T-helper 2 cell treated with Interferon-gamma antibody and Interleukin-4, amounts not matched to agents 5 μg/mL and 100 μg/mL, for 36 hours (primary cell): ENCODE results near the gene ATP8B1.
A peak's percentile ranks its signal among the peaks of the same experiment; 100 is the strongest.

Source experiments
- DNase-seq: peaks from one replicate; pipeline ENCODE4 v3.0.0; 2021; ENCODE audit warnings: low spot score
- H3K27ac Mint-ChIP-seq: one replicate; pipeline ENCODE4 v1.8.0; 2021; ENCODE audit warnings: mild to moderate bottlenecking, mixed read lengths
- H3K27me3 Mint-ChIP-seq: one replicate; pipeline ENCODE4 v1.8.0; 2021; ENCODE audit warnings: low read depth, mixed read lengths
- H3K36me3 Mint-ChIP-seq: one replicate; pipeline ENCODE4 v1.8.0; 2021; ENCODE audit warnings: low read depth, mixed read lengths
- H3K4me1 Mint-ChIP-seq: one replicate; pipeline ENCODE4 v1.8.0; 2021; ENCODE audit warnings: low read depth, mixed read lengths
- H3K4me3 Mint-ChIP-seq: one replicate; pipeline ENCODE4 v1.8.0; 2022; ENCODE audit warnings: mild to moderate bottlenecking, moderate library complexity, mixed read lengths
- H3K9me3 Mint-ChIP-seq: one replicate; pipeline ENCODE4 v1.8.0; 2021; ENCODE audit warnings: mixed read lengths

ATP8B1 gene

DNA sequence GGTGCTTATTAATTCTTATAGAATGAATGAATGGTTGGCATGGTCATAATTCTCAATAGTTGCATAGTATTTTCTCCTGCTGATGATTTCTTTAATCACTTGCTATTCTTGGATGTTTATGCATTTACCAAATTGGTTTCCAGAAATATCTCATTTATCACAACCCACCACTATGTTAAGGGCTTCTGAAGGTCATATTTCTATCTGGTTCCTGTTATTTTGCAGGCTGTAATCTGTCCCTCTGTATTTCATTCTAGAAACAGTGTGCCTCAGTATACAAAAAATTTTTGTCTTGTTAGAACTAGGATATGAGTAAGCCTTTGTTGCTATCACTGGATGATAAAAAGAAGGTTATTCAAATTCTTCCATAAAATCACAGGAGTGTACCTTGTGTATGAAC, 6.1 kb upstream of the ATP8B1 start:
- peaks cover 15% of the 10 kb centered on the region for H3K9me3 Mint-ChIP-seq
- H3K27ac Mint-ChIP-seq: no peak overlapping the region
- DNase-seq: no peak
- peaks cover 21% of the 10 kb centered on the region for H3K27me3 Mint-ChIP-seq
- H3K36me3 Mint-ChIP-seq: peaks cover 2% of the 10 kb centered on the region
- no peak overlapping the region for H3K4me3 Mint-ChIP-seq
- H3K4me1 Mint-ChIP-seq: no peaks in the 10 kb centered on the region

DNA sequence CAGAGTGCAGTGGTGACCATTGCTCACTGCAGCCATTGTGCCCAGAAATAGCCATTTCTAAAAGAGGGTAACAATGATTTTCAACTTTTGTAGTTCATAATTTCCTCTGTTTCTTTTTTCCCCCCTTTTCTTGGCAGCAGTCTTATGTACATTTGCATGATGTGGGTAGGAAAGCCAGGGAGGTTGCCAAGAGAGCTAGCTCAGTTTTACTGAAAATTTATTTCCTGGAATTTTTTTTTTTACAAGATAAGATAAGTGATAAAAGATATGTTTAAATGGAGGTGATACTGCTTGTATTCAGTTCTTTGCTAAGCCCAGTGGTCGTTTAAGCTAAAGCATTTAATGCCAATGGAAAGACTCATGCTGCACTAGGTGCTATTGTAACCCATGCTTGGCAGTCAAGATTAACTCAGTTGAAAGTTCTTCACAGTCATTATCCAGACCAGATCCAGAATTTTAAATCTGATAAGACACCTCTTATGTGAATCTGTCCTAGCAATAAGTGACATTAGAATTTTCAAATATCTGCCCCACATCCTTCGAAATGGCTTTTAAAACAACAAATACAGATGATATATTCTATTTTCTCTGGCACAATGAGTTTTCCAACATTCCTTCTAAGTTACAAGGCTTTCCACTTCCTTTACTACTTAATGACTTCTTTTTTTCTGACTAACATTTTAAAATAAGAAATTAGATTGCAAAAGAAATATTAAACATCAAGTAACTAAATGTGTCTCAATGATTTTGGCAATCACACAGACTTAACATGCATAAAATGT, 4.4 kb upstream of the ATP8B1 start:
- Mint-ChIP-seq H3K36me3 (no peaks in the 10 kb centered on the region), H3K4me3 (no peak overlapping the region), H3K27me3 (peaks cover 30% of the 10 kb centered on the region), H3K9me3 (peaks cover 5% of the 10 kb centered on the region), H3K4me1 (no peaks in the 10 kb centered on the region), H3K27ac (no peak overlapping the region)
- DNase-seq: no peak

DNA sequence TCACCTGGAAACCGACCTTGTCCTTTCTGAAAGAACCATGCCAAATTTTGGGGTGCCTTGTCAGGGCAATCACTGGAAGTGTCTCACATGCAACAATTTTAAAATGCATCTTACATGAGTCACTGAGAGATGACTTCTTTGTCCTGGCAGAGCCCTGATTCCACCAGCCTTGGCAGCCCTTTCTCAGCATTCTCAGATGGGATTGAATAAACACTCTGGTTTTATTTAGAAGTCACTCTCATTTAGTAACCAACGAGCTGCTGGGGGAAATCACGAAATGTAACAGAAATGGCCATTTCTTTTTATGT, 3.8 kb upstream of the ATP8B1 start:
- no peak overlapping the region for H3K4me3 Mint-ChIP-seq
- H3K36me3 Mint-ChIP-seq: no peaks in the 10 kb centered on the region
- H3K9me3 Mint-ChIP-seq: peaks cover 5% of the 10 kb centered on the region
- peaks cover 36% of the 10 kb centered on the region for H3K27me3 Mint-ChIP-seq
- H3K4me1 Mint-ChIP-seq: peaks cover 3% of the 10 kb centered on the region
- DNase-seq: no peak
- H3K27ac Mint-ChIP-seq: no peak overlapping the region

DNA sequence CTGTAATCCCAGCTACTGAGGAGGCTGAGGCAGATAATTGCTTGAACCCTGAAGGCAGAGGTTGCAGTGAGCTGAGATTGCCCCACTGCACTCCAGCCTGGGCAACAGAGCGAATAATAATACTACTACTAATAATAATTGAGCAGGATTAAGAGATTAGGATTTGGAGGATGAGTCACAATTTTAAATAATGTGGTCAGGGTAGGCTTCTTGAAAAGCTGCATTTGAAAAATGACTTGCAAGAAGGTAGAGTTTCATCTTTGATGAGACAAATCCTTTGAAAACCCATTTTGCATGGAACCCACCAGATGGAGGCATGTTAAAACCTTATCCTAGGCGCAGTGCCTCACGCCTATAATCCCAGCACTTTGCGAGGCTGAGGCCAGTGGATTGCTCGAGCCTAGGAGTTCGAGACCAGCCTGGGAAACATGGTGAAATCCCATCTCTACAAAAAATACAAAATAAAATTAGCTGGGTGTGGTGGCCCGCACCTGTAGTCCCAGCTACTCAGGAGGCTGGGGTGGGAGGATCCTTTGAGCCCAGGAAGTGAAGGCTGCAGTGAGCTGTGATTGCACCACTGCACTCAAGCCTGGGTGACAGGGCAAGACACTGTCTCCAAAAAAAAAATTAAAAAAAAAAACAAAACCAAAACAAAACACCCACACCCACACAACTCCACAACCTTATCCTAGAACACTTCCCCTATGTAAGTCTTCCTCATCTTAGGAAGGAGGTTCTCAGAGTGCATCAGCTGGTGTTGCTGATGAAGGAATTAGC, 3.3 kb upstream of the ATP8B1 start:
- H3K4me1 Mint-ChIP-seq: peaks cover 3% of the 10 kb centered on the region
- H3K9me3 Mint-ChIP-seq: peaks cover 3% of the 10 kb centered on the region
- H3K36me3 Mint-ChIP-seq: no peaks in the 10 kb centered on the region
- H3K27me3 Mint-ChIP-seq: peaks cover 41% of the 10 kb centered on the region
- H3K27ac Mint-ChIP-seq: no peak overlapping the region
- no peak for DNase-seq
- H3K4me3 Mint-ChIP-seq: no peak overlapping the region

DNA sequence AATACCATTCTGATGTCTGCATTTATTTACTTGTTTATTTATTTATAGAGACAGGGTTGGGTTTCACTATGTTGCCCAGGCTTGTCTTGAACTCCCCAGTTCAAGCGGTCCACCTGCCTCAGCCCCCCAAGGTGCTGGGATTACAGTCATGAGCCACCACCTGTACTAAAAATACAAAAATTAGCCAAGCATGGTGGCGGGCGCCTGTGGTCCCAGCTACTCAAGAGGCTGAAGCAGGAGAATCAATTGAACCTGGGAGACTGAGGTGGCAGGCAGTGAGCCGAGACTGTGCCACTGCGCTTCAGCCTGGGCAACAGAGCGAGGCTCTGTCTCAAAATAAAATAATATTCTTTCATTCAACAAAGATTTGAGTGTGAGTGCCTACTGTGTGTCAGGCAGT, 2.0 kb upstream of the ATP8B1 start:
- Mint-ChIP-seq H3K4me1 (peaks cover 3% of the 10 kb centered on the region), H3K4me3 (no peak overlapping the region), H3K27ac (no peak overlapping the region), H3K27me3 (peaks cover 53% of the 10 kb centered on the region), H3K36me3 (no peaks in the 10 kb centered on the region), H3K9me3 (no peaks in the 10 kb centered on the region)
- DNase-seq: no peak

DNA sequence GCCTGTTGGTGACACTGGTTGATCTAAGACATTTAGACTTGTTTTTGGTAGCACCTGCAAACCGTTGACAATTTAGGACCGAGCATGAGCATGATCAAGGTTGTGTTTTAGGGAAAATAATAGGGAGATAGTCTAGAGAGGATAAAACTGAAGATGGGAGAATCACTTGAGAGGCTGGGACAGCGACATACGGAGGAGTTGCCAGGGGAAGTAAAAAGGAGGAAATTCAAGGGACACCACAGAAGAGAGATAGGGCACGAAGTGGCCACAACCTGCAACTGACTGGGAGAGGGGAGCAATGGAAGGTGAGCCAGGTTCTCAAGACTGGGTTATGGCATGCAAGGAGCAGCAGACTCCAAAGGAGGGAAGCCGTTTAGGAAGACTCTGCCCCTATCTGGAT, 1.4 kb upstream of the ATP8B1 start:
- H3K27ac Mint-ChIP-seq: no peak overlapping the region
- H3K27me3 Mint-ChIP-seq: peaks cover 57% of the 10 kb centered on the region

DNA sequence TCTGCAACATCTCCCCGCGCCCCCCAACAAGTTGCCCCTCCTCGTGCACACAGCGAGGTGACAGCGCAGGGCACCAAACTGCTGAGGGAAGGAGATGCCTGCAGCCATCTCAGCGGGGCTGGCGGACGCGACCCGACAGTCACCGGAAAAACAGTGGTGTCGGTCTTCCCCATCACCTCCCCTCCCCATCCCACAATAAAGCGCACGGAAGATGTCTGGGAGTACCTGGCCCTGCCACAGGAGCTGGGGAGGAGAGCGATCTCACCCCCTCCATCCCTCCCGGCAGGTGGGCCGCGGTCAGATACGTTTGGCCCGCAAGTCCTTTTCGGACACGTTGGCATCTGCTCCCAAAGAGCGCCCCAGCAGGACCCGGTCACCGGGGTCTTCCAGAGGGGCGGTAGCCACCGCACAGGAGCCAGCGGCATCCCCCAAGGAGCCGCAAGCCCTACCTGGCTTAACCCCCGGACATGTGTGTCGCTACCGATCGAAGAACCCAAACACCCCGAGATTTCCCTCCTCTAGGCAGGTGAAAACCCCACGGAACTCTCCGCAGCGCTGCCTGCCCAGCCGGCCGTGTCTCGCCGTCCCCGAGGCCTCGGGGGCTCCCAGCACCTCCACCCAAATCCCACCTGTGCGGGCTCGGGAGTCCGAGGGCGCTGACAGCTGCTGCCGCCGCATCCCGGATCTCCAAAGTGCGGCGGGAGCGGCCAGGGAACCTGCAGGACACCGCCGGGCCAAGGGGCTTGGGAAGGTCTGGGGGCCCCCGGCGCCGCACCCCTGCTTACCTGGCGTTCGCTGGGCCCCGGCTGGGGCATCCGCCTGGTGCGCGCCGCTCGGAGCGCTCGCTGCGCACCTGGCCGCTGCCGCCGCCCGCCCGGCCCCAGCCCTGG, 657 bp downstream of the ATP8B1 start:
- H3K4me3 Mint-ChIP-seq: peak overlapping the region; percentile 62
- peaks cover 3% of the 10 kb centered on the region for H3K4me1 Mint-ChIP-seq
- no peak overlapping the region for H3K27ac Mint-ChIP-seq

More for the DNA sequence above, 1.4 kb upstream of the ATP8B1 start:
- Mint-ChIP-seq H3K9me3 (no peaks in the 10 kb centered on the region), H3K36me3 (no peaks in the 10 kb centered on the region), H3K4me3 (no peak overlapping the region), H3K4me1 (peaks cover 3% of the 10 kb centered on the region)
- DNase-seq: no peak

DNA sequence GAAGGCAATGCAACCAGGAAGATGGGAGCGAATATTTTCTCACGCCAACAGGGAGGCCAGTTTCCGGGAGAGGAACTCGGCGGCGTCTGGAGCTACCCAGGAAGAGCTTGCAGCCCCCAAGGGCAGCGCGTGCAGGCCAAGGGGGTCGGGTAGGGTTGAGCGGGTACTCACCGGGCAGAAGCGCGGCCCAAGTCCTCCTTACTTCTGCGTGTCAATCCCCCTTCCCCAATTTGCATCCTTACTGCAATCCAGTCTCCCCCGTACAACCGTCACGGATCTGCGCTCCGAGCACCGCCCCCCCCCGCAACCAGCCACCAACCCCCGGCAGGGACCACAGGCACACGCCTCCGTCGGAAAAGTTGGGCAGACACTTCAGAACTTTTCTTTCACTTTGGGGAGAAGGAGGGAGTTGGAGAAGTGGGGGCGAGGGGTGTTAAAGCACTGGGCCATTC, 1.3 kb downstream of the ATP8B1 start:
- no peak overlapping the region for H3K27ac Mint-ChIP-seq
- peaks cover 48% of the 10 kb centered on the region for H3K27me3 Mint-ChIP-seq
- no peak for DNase-seq
- H3K9me3 Mint-ChIP-seq: no peaks in the 10 kb centered on the region
- H3K4me1 Mint-ChIP-seq: peaks cover 3% of the 10 kb centered on the region
- peak overlapping the region; percentile 62 for H3K4me3 Mint-ChIP-seq
- H3K36me3 Mint-ChIP-seq: no peaks in the 10 kb centered on the region

More for the DNA sequence above, 657 bp downstream of the ATP8B1 start:
- H3K27me3 Mint-ChIP-seq: peaks cover 50% of the 10 kb centered on the region
- H3K36me3 Mint-ChIP-seq: no peaks in the 10 kb centered on the region
- H3K9me3 Mint-ChIP-seq: no peaks in the 10 kb centered on the region
- DNase-seq: no peak

DNA sequence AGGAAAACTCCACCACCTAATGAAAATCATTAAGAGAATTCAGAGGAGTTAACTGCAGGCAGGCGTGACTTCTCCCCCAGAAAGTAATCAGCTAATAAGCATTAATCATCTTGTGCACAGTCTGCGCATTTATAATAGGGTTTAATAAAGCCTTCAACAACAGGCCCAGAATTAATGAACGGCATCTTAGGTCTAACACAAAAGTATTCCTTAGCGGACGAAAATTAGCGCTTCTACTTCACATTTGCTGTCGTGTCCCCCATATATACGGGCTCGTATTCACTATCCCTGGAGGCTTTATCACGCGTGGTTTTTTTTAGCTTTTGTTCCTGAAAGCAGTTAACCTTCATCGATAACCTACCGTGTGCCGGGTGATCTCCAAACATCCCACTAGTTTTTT, 1.8 kb downstream of the ATP8B1 start:
- Mint-ChIP-seq H3K9me3 (no peaks in the 10 kb centered on the region), H3K27ac (no peak overlapping the region), H3K4me3 (no peak overlapping the region), H3K4me1 (peaks cover 3% of the 10 kb centered on the region), H3K36me3 (no peaks in the 10 kb centered on the region), H3K27me3 (peaks cover 46% of the 10 kb centered on the region)
- no peak for DNase-seq

DNA sequence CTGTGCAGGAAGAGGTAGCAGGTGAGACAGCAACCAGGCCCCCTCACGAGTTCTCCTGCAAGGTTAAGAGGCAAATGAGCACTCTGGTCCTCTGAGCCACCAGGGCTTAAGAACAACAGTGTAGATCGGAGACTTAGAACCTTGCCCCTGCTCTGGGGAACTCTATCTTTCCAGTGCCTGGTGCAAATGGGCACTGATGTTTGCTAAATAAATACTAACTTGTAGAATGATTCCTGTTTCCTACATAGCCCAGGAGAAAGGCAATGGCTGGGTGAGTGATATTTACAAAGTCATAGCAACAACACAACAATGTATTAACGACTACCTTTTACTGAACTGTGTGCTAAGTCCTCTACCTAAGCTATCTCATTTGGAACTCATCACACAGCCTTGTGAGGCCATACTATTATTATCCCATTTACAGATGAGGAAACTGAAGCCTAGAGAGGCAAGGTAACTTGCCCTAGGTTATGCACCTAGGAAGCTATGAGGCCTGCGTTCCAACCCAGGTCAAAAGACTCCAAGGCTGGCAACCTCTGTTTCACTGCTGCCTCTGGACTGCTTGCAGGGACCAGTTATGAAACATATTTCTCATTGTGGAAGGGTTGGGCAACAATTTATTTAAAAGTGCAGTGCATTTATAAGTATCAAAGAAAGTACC, 4.3 kb downstream of the ATP8B1 start:
- peaks cover 3% of the 10 kb centered on the region for H3K4me1 Mint-ChIP-seq
- H3K9me3 Mint-ChIP-seq: peaks cover 4% of the 10 kb centered on the region
- H3K4me3 Mint-ChIP-seq: no peak overlapping the region
- no peak for DNase-seq
- peaks cover 32% of the 10 kb centered on the region for H3K27me3 Mint-ChIP-seq
- H3K36me3 Mint-ChIP-seq: no peaks in the 10 kb centered on the region
- H3K27ac Mint-ChIP-seq: no peak overlapping the region

DNA sequence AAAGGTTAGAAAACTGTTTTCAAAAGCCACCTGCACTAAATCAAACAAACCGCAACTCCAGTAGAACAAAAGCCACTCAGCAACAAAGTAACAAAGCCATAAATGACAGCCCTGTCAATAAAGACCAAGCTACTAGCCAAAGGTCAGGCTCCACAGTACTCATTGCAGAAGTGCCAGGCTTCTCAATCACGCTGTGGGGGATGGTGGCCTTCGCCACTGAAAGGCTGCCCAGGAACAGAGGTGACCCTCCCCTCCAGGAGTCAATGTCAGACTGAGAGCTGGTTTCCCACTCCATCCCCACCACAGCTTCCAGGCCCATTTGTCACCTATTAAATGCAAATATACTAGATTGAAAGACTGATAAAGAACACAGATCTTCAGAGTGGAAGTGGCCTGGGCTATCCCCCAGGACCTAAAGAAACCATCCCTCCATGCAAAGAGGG, 5.9 kb downstream of the ATP8B1 start:
- Mint-ChIP-seq H3K27me3 (peaks cover 29% of the 10 kb centered on the region), H3K27ac (no peak overlapping the region), H3K4me1 (peaks cover 3% of the 10 kb centered on the region), H3K36me3 (no peaks in the 10 kb centered on the region), H3K4me3 (no peak overlapping the region), H3K9me3 (peaks cover 4% of the 10 kb centered on the region)
- no peak for DNase-seq

DNA sequence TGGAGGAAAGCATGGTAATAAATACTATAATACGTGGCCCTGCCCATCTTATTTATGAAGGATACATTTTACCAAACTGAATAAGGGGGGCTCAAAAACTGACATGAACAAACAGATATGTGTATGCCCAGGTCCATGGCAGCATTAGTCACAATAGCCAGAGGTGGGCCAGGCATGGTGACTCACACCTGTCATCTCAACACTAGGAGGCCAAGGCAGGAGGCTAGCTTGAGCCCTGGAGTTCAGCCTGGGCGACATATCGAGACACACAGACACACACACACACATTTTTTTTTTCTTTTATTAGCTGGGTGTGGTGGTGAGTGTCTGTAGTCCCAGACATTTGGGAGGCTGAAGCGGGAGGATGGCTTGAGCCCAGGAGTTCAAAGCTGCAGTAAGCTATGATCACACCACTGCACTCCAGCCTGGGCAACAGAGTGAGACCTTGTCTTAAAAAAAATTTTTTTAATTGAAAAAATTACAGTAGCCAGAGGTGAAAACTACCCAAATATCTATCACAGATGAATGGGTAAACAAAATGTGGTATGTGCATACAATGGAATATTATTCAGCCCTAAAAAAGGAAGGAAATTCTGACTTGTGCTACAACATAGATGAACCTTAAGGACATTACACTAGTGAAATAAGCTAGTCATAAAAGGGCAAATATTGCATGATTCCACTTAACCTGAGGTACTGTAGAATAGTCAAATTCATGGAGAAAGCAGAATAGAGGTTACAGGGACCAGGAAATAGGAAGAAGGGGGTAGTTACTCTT, 8.0 kb downstream of the ATP8B1 start:
- Mint-ChIP-seq H3K27me3 (peaks cover 12% of the 10 kb centered on the region), H3K4me1 (no peaks in the 10 kb centered on the region), H3K4me3 (no peak overlapping the region), H3K36me3 (no peaks in the 10 kb centered on the region), H3K27ac (no peak overlapping the region), H3K9me3 (peaks cover 4% of the 10 kb centered on the region)
- DNase-seq: no peak
